GM19468 (cell line): ENCODE data around the gene GPHN.
"Not testable (repeated sequence)": the region's sequence is repeated elsewhere in the genome, so short reads cannot be mapped to it uniquely, and the experiment has no call there.

Experiments used
- ATAC-seq: cut with Tn5 transposase; IDR thresholded peaks from one replicate; pipeline ENCODE4 v1.9.1; 2021; ENCODE audit warnings: mild to moderate bottlenecking, moderate library complexity, moderate number of reproducible peaks; ENCODE audit not compliant: unreplicated experiment; ENCODE audit errors: extremely low read depth

GPHN gene

GRCh38 chr14:66587753-66588152, 79.8 kb downstream of the GPHN start:
- ATAC-seq: not testable (repeated sequence)

GRCh38 chr14:66595394-66595793, 87.4 kb downstream of the GPHN start:
- ATAC-seq: no peak

- no peak for ATAC-seq
Observed at GRCh38 chr14:66596241-66596985, 88.5 kb downstream of the GPHN start.

GRCh38 chr14:66600416-66600815, 92.5 kb downstream of the GPHN start:
- no peak for ATAC-seq

GRCh38 chr14:66601932-66602578, 94.1 kb downstream of the GPHN start:
- no peak for ATAC-seq

GRCh38 chr14:66603945-66604344, 96.0 kb downstream of the GPHN start:
- ATAC-seq: no peak

- ATAC-seq: no peak
Observed at GRCh38 chr14:66606826-66607225, 98.9 kb downstream of the GPHN start.

GRCh38 chr14:66610154-66610563, 102.2 kb downstream of the GPHN start:
- no peak for ATAC-seq

- ATAC-seq: no peak
Observed at GRCh38 chr14:66613344-66613743, 105.4 kb downstream of the GPHN start.

- ATAC-seq: no peak
Observed at GRCh38 chr14:66619952-66620351, 112.0 kb downstream of the GPHN start.

GRCh38 chr14:66623838-66624237, 115.9 kb downstream of the GPHN start:
- ATAC-seq: no peak

- peak; percentile 35 for ATAC-seq
Observed at GRCh38 chr14:66624336-66624937, 116.5 kb downstream of the GPHN start.

GRCh38 chr14:66628636-66629035, 120.7 kb downstream of the GPHN start:
- no peak for ATAC-seq

GRCh38 chr14:66629499-66629898, 121.6 kb downstream of the GPHN start:
- ATAC-seq: no peak

- ATAC-seq: no peak
Observed at GRCh38 chr14:66634876-66635275, 126.9 kb downstream of the GPHN start.

- ATAC-seq: no peak
Observed at GRCh38 chr14:66635435-66635834, 127.5 kb downstream of the GPHN start.

- ATAC-seq: no peak
Observed at GRCh38 chr14:66636240-66636639, 128.3 kb downstream of the GPHN start.

- ATAC-seq: no peak
Observed at GRCh38 chr14:66638689-66639088, 130.7 kb downstream of the GPHN start.

GRCh38 chr14:66641861-66642635, 134.1 kb downstream of the GPHN start:
- ATAC-seq: no peak

- no peak for ATAC-seq
Observed at GRCh38 chr14:66643344-66643743, 135.4 kb downstream of the GPHN start.

GRCh38 chr14:66645716-66646115, 137.8 kb downstream of the GPHN start:
- ATAC-seq: no peak
